HepG2 (cell line): ENCODE data around the gene TPRG1. TPM values are rescaled to one million over a fixed set of nuclear protein-coding genes. Genes with fewer than 3 reads are reported as not detected.

Source experiments
- ATAC-seq: fragments of 200-7000 bp; cut with Tn5 transposase; 3 replicates; pipeline ENCODE4 v1.9.1; 2020; ENCODE audit warnings: mild to moderate bottlenecking, moderate library complexity
- BruUV-seq: library from RNA; stranded (reverse); fragments of 400-500 nt; replicated peaks from 2 replicates; lab custom pipeline; 2021; lab: Mats Ljungman, UMichigan
- CTCF ChIA-PET: fragments of 300-600 bp; formaldehyde crosslinking; extraction: SDS; loops from one replicate; lab custom pipeline; 2021; ENCODE audit warnings: low total read pairs, inconsistent platforms, low intra/inter-chr PET ratio; lab: Yijun Ruan, JAX
- POLR2A ChIA-PET: fragments of 350-600 bp; sonication (Branson Sonifier 250); formaldehyde crosslinking; loops from one replicate; lab custom pipeline; 2020; ENCODE audit warnings: antibody characterized with exemption, inconsistent platforms; lab: Yijun Ruan, JAX
- DNase-seq: peaks from one replicate; pipeline ENCODE4 v3.0.0-alpha.2; 2015; ENCODE audit warnings: low spot score
- FAIRE-seq: peaks from 3 replicates; lab custom pipeline; 2011; peaks lifted over from hg19 to GRCh38; lab: Jason Lieb, UNC
- H2AFZ ChIP-seq: one replicate; pipeline ENCODE4 v1.6.1; 2011; ENCODE audit warnings: low read length, inconsistent platforms
- H3K27ac ChIP-seq: fragments of 300-600 bp; 3 replicates; pipeline ENCODE4 v1.8.0; 2011; ENCODE audit warnings: mixed run types, mild to moderate bottlenecking, mixed read lengths, low read length, inconsistent platforms; ENCODE audit not compliant: insufficient read depth; ENCODE audit errors: extremely low read length
- H3K27me3 ChIP-seq, 2 experiments: fragments of 200-600 bp in 1 of 2; 2 replicates in 1 of 2; 3 replicates in 1 of 2; pipeline versions ENCODE4 v1.6.0 to v1.8.0; 2011; ENCODE audit warnings: low read length in 2 of 2, mild to moderate bottlenecking in 2 of 2, moderate library complexity in 2 of 2, inconsistent platforms in 1 of 2; ENCODE audit not compliant: insufficient read depth in 2 of 2, control insufficient read depth in 1 of 2
- H3K36me3 ChIP-seq, 2 experiments: fragments of 200-600 bp in 1 of 2; replicated peaks in 1 of 2; 2 replicates in 1 of 2; 3 replicates in 1 of 2; pipeline versions ENCODE4 v1.5.1 to v1.8.0; 2011; ENCODE audit warnings: low read length in 2 of 2, inconsistent platforms in 1 of 2; ENCODE audit not compliant: insufficient read depth in 2 of 2, control insufficient read depth in 1 of 2
- H3K4me1 ChIP-seq: 2 replicates; pipeline ENCODE4 v1.5.1; 2012; ENCODE audit warnings: low read length, inconsistent platforms; ENCODE audit not compliant: insufficient read depth
- H3K4me2 ChIP-seq: 2 replicates; pipeline ENCODE4 v1.6.0; 2011; ENCODE audit warnings: low read depth, low read length, inconsistent platforms
- H3K4me3 ChIP-seq, 3 experiments: fragments of 200-600 bp in 1 of 3; sonication (generic), shearing (Covaris generic) in 1 of 3; replicated peaks in 1 of 3; 2 replicates each; pipeline ENCODE4 v1.5.1; 2011 to 2016; ENCODE audit warnings: low read length in 3 of 3, inconsistent platforms in 2 of 3, low read depth in 2 of 3, mild to moderate bottlenecking in 2 of 3, control low read depth in 1 of 3, mixed read lengths in 1 of 3; ENCODE audit not compliant: insufficient read depth in 1 of 3
- H3K79me2 ChIP-seq: one replicate; pipeline ENCODE4 v1.6.1; 2011; ENCODE audit warnings: low read length, inconsistent platforms; ENCODE audit not compliant: insufficient read depth
- H3K9ac ChIP-seq: 2 replicates; pipeline ENCODE4 v1.6.0; 2011; ENCODE audit warnings: mild to moderate bottlenecking, low read depth, low read length, inconsistent platforms; ENCODE audit not compliant: insufficient read depth
- H3K9me3 ChIP-seq: 2 replicates; pipeline ENCODE4 v1.5.1; 2012; ENCODE audit warnings: mild to moderate bottlenecking, low read length
- H4K20me1 ChIP-seq: 2 replicates; pipeline ENCODE4 v1.6.0; 2011; ENCODE audit warnings: inconsistent platforms, mild to moderate bottlenecking, low read length, moderate library complexity; ENCODE audit not compliant: insufficient read depth
- FOSL2 ChIP-seq: sonication (generic); formaldehyde crosslinking; IDR thresholded peaks from 2 replicates; pipeline ENCODE4 v1.4.0; 2020; ENCODE audit warnings: missing genetic modification reagents
- KAT8 ChIP-seq: IDR thresholded peaks from 2 replicates; pipeline ENCODE4 v1.6.1; 2016; ENCODE audit warnings: missing genetic modification reagents, missing compliant biosample characterization
- ONECUT2 ChIP-seq: sonication (generic); formaldehyde crosslinking; IDR thresholded peaks from 2 replicates; pipeline ENCODE4 v1.4.0; 2020; ENCODE audit warnings: missing genetic modification reagents
- TCF12 ChIP-seq, 2 experiments: fragments of 450-650 bp in 1 of 2; sonication (generic) in 1 of 2; formaldehyde crosslinking in 1 of 2; IDR thresholded peaks; 2 replicates each; pipeline versions ENCODE4 v1.6.1 to v1.8.0; 2017 to 2022; ENCODE audit warnings: antibody characterized with exemption in 1 of 2, mild to moderate bottlenecking in 1 of 2, missing genetic modification reagents in 1 of 2, moderate library complexity in 1 of 2
- ZBTB42 ChIP-seq: sonication (generic); formaldehyde crosslinking; IDR thresholded peaks from 2 replicates; pipeline ENCODE4 v1.5.0; 2020; ENCODE audit warnings: mild to moderate bottlenecking, missing genetic modification reagents
- ZNF232 ChIP-seq: sonication (generic); formaldehyde crosslinking; IDR thresholded peaks from 2 replicates; pipeline ENCODE4 v1.4.0; 2020; ENCODE audit warnings: missing genetic modification reagents, borderline replicate concordance
- ZNF460 ChIP-seq: sonication (generic); formaldehyde crosslinking; IDR thresholded peaks from 2 replicates; pipeline ENCODE4 v1.5.1; 2020; ENCODE audit warnings: missing genetic modification reagents, mild to moderate bottlenecking, borderline replicate concordance
- ZNF546 ChIP-seq: sonication (generic); formaldehyde crosslinking; conservative IDR thresholded peaks from 2 replicates; pipeline ENCODE4 v1.8.1; 2023; ENCODE audit warnings: mild to moderate bottlenecking, missing genetic modification reagents
- ZNF614 ChIP-seq: IDR thresholded peaks from 2 replicates; pipeline ENCODE4 v1.6.1; 2018; ENCODE audit warnings: missing biosample characterization, missing genetic modification reagents, inconsistent platforms, borderline replicate concordance
- ZNF724P ChIP-seq: sonication (generic); formaldehyde crosslinking; IDR thresholded peaks from 2 replicates; pipeline ENCODE4 v1.8.0; 2022; ENCODE audit warnings: missing genetic modification reagents, borderline replicate concordance
- ZNF839 ChIP-seq: sonication (generic); formaldehyde crosslinking; IDR thresholded peaks from 2 replicates; pipeline ENCODE4 v1.4.0; 2020; ENCODE audit warnings: missing genetic modification reagents, mild to moderate bottlenecking, borderline replicate concordance
- WGBS: methylation state at CpG from one replicate; pipeline ENCODE4 v1.1.6; 2017; ENCODE audit warnings: low lambda C conversion rate; 5-methylcytosine and 5-hydroxymethylcytosine counted together
- in situ Hi-C: cut with HindIII; loops from 2 replicates; pipeline ENCODE4 v1.10.0; 2017; ENCODE audit warnings: low pct_unique_long_range_greater_than_20kb; ENCODE audit not compliant: extremely low pct_ligation_motif_present
- intact Hi-C: fragments of 100-400 bp; cut with micrococcal nuclease; formaldehyde crosslinking; loops from one replicate; pipeline ENCODE4 v1.10.0; 2022; ENCODE audit not compliant: unreplicated experiment
- polyA plus RNA-seq, 8 experiments: library from polyadenylated mRNA; depleted of rRNA in 3 of 8; stranded (reverse) in 7 of 8; unstranded in 1 of 8; fragments of >200 nt; fragmentation: Illumina TruSeq in 4 of 8; extraction: Trizol in 4 of 8; gene quantifications; 2 replicates each; pipeline versions ENCODE4 v1.2.1 to v1.2.3, GENCODE V29; 2011 to 2016; ENCODE audit warnings: low read depth in 4 of 8, missing spikeins in 1 of 8, mixed read lengths in 1 of 8; ENCODE audit not compliant: insufficient read depth in 1 of 8
- total RNA-seq, 5 experiments: library from RNA; depleted of rRNA; stranded (reverse); fragments of >200 nt; fragmentation: Illumina TruSeq; extraction: Trizol; gene quantifications; 2 replicates each; pipeline ENCODE4 v1.2.3, GENCODE V29; 2016; ENCODE audit warnings: low read depth in 1 of 5
- TF ChIP-seq, protein P1 (sequence below): sonication (generic); formaldehyde crosslinking; IDR thresholded peaks from 2 replicates; pipeline ENCODE4 v1.5.0; 2020; ENCODE audit warnings: mild to moderate bottlenecking, low read depth, missing genetic modification reagents, borderline replicate concordance

The TPRG1 gene
- total and polyA plus RNA-seq, 2 of the 13 experiments (the other 11 are each of a cell fraction or from before 2014, with no cell fraction given): 0.17 TPM; not detected in 1

DNA sequence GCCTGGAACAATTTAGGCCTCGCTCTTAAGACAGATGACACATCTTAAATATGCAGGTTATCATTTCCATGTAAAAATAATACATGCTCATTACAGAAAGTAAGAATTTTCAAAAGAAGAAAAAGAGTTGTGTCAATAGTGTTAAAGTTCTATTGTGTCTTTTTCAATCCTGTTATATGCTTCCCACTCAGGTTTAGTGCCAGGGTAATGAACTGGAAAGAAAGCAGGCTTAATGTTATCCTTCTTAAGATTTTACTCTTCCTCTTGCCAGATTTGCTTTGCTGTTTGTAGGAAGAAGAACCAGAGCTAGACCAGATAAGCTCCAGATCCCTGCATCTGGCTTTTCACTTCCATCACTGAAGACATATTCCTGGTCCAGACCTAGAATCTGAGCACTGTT, 128.6 kb downstream of the TPRG1 start (continued):
- no peak for TF ChIP-seq ZNF232 (CRISPR knock-in tag)
- no peak for TF ChIP-seq TCF12 (IDR thresholded peaks at IDR 0.05)
- TF ChIP-seq TCF12 (CRISPR knock-in tag; IDR thresholded peaks at IDR 0.05): no peak
- no peak for TF ChIP-seq ZNF460 (CRISPR knock-in tag)
- TF ChIP-seq KAT8: no peak
- TF ChIP-seq ONECUT2 (CRISPR knock-in tag): no peak
- TF ChIP-seq, protein P1, sequence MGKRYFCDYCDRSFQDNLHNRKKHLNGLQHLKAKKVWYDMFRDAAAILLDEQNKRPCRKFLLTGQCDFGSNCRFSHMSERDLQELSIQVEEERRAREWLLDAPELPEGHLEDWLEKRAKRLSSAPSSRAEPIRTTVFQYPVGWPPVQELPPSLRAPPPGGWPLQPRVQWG (CRISPR knock-in tag): no peak

GRCh38 chr3:189301479-189301878, 129.7 kb downstream of the TPRG1 start:
- WGBS: 16% methylated on average over 2 of the region's 2 CpGs
- H3K27me3 ChIP-seq: no peaks in the 10 kb centered on the region
- CTCF ChIA-PET: no interaction called here
- H3K79me2 ChIP-seq: no peaks in the 10 kb centered on the region
- TF ChIP-seq ZNF724P (no peak), ZBTB42 (CRISPR knock-in tag) (no peak), ZNF839 (CRISPR knock-in tag) (no peak), ZNF546 (CRISPR knock-in tag) (no peak), FOSL2 (CRISPR knock-in tag) (no peak), ZNF614 (CRISPR knock-in tag) (no peak)
- H3K4me3 ChIP-seq: no peak overlapping the region
- H4K20me1 ChIP-seq: no peaks in the 10 kb centered on the region
- intact Hi-C loops (no loop called here), in situ Hi-C loops (no loop called here)
- DNase-seq: no peak
- no peaks in the 10 kb centered on the region for H3K4me1 ChIP-seq
- no peak overlapping the region for H3K9ac ChIP-seq
- no peak overlapping the region for H2AFZ ChIP-seq
- POLR2A ChIA-PET: no interaction called here
- H3K27ac ChIP-seq: no peak overlapping the region
- ATAC-seq: no peak
- H3K36me3 ChIP-seq: no peaks in the 10 kb centered on the region
- no peaks in the 10 kb centered on the region for H3K9me3 ChIP-seq
- no peak overlapping the region for H3K4me2 ChIP-seq
- FAIRE-seq: no peak
- BruUV-seq: no TSS peak
